HCT116 (cell line): ENCODE measurements around the gene TEX12. TPM values are rescaled to one million over a fixed set of nuclear protein-coding genes. Genes with fewer than 3 reads are reported as not detected.

Experiments used
- ATAC-seq: fragments of 200-7000 bp; cut with Tn5 transposase; 2 replicates; pipeline ENCODE4 v1.9.1; 2020; ENCODE audit warnings: mild to moderate bottlenecking, moderate library complexity
- BruUV-seq: library from RNA; stranded (reverse); fragments of 400-500 nt; replicated peaks from 2 replicates; lab custom pipeline; 2021; lab: Mats Ljungman, UMichigan
- CTCF ChIA-PET: fragments of 300-600 bp; sonication (Branson Sonifier 250); formaldehyde crosslinking; loops from one replicate; lab custom pipeline; 2021; ENCODE audit warnings: antibody characterized with exemption; lab: Charles Lee
- POLR2A ChIA-PET: fragments of 300-600, 350-600 bp; sonication (Branson Sonifier 250); formaldehyde crosslinking; loops from one replicate; lab custom pipeline; 2021; ENCODE audit warnings: antibody characterized with exemption; lab: Charles Lee
- RAD21 ChIA-PET, 2 experiments: fragments of 300-600 bp; sonication (Branson Sonifier 250); formaldehyde crosslinking; loops; one replicate each; lab custom pipeline; 2023; ENCODE audit warnings: low total read pairs in 2 of 2; ENCODE audit not compliant: uncharacterized antibody in 2 of 2, unreplicated experiment in 2 of 2, low non-redundant PET in 1 of 2; lab: Charles Lee
- DNase-seq: peaks from one replicate; pipeline ENCODE4 v3.0.0-alpha.2; 2010; ENCODE audit warnings: low read depth, low spot score
- H2AFZ ChIP-seq: fragments of 200-600 bp; shearing (Covaris generic), sonication (generic); 2 replicates; pipeline ENCODE4 v1.6.1; 2017; ENCODE audit warnings: low read depth, mixed run types, mixed read lengths, antibody characterized with exemption, low read length; ENCODE audit not compliant: poor library complexity, severe bottlenecking
- H3K27ac ChIP-seq: 2 replicates; pipeline ENCODE4 v1.5.1; 2012; ENCODE audit warnings: low read depth, low read length
- H3K27me3 ChIP-seq: fragments of 200-600 bp; sonication (generic); 2 replicates; pipeline ENCODE4 v1.6.1; 2016; ENCODE audit warnings: mixed run types, low read length, mixed read lengths; ENCODE audit not compliant: insufficient read depth
- H3K36me3 ChIP-seq, 2 experiments: fragments of 200-500 bp in 1 of 2; fragments of 200-600 bp in 1 of 2; sonication (Bioruptor generic) in 1 of 2; sonication (generic) in 1 of 2; 2 replicates each; pipeline versions ENCODE4 v1.5.1 to v1.6.1; 2014 to 2016; ENCODE audit warnings: low read length in 2 of 2, inconsistent platforms in 1 of 2, mixed read lengths in 1 of 2, mixed run types in 1 of 2; ENCODE audit not compliant: insufficient read depth in 2 of 2, control insufficient read depth in 1 of 2
- H3K4me1 ChIP-seq, 2 experiments: fragments of 200-600 bp in 1 of 2; sonication (generic) in 1 of 2; 2 replicates each; pipeline versions ENCODE4 v1.5.1 to v1.6.1; 2012 to 2017; ENCODE audit warnings: low read length in 2 of 2, inconsistent platforms in 1 of 2, mild to moderate bottlenecking in 1 of 2, mixed read lengths in 1 of 2, mixed run types in 1 of 2, moderate library complexity in 1 of 2; ENCODE audit not compliant: insufficient read depth in 2 of 2, control insufficient read depth in 1 of 2
- H3K4me2 ChIP-seq: fragments of 200-600 bp; sonication (generic); 2 replicates; pipeline ENCODE4 v1.6.1; 2017; ENCODE audit warnings: mixed run types, low read length, mixed read lengths
- H3K4me3 ChIP-seq, 2 experiments: fragments of 200-600 bp in 1 of 2; sonication (generic) in 1 of 2; replicated peaks in 1 of 2; 2 replicates each; pipeline ENCODE4 v1.5.1; 2011 to 2016; ENCODE audit warnings: low read length in 2 of 2, control low read depth in 1 of 2, low read depth in 1 of 2, mild to moderate bottlenecking in 1 of 2, mixed read lengths in 1 of 2, mixed run types in 1 of 2
- H3K79me2 ChIP-seq: fragments of 200-600 bp; sonication (generic); 2 replicates; pipeline ENCODE4 v1.6.1; 2017; ENCODE audit warnings: mild to moderate bottlenecking, mixed run types, low read length, moderate library complexity, mixed read lengths; ENCODE audit not compliant: insufficient read depth
- H3K9ac ChIP-seq: fragments of 200-600 bp; sonication (generic); 2 replicates; pipeline ENCODE4 v1.6.1; 2016; ENCODE audit warnings: low read length, mixed read lengths
- H3K9me2 ChIP-seq: fragments of 200-600 bp; sonication (generic), shearing (Covaris generic); 2 replicates; pipeline ENCODE4 v1.6.1; 2017; ENCODE audit warnings: mixed run types, mild to moderate bottlenecking, moderate library complexity; ENCODE audit not compliant: insufficient read depth
- H3K9me3 ChIP-seq, 2 experiments: fragments of 200-500 bp in 1 of 2; fragments of 200-600 bp in 1 of 2; sonication (Bioruptor generic) in 1 of 2; sonication (generic) in 1 of 2; 2 replicates each; pipeline ENCODE4 v1.6.1; 2014 to 2017; ENCODE audit warnings: low read length in 2 of 2, mixed read lengths in 2 of 2, inconsistent platforms in 1 of 2, low read depth in 1 of 2, mild to moderate bottlenecking in 1 of 2, mixed run types in 1 of 2, moderate library complexity in 1 of 2; ENCODE audit not compliant: control insufficient read depth in 1 of 2, insufficient read depth in 1 of 2
- H4K20me1 ChIP-seq: fragments of 200-600 bp; sonication (generic), shearing (Covaris generic); 2 replicates; pipeline ENCODE4 v1.6.1; 2017; ENCODE audit warnings: mixed run types, mild to moderate bottlenecking, moderate library complexity; ENCODE audit not compliant: insufficient read depth
- ATF3 ChIP-seq: IDR thresholded peaks from 2 replicates; pipeline ENCODE4 v1.6.1; 2012
- RAD21 ChIP-seq: IDR thresholded peaks from 2 replicates; pipeline ENCODE4 v1.6.1; 2012; ENCODE audit warnings: low read depth, mild to moderate bottlenecking
- REST ChIP-seq: IDR thresholded peaks from 2 replicates; pipeline ENCODE4 v1.6.1; 2012; ENCODE audit warnings: low read depth
- YY1 ChIP-seq: IDR thresholded peaks from 2 replicates; pipeline ENCODE4 v1.6.1; 2011; ENCODE audit warnings: low read length, low read depth, moderate library complexity, mild to moderate bottlenecking; ENCODE audit not compliant: insufficient replicate concordance; ENCODE audit errors: extremely low read depth
- intact Hi-C: fragments of 100-400 bp; cut with micrococcal nuclease; formaldehyde crosslinking; loops from 2 replicates; pipeline ENCODE4 v1.10.0; 2022
- total RNA-seq: library from RNA; stranded (reverse); gene quantifications from one replicate; pipeline ENCODE4 v1.2.1, GENCODE V29; 2021; ENCODE audit not compliant: unreplicated experiment

TEX12 gene
- total RNA-seq, 1 experiment from 2014 or later, result not detected

DNA sequence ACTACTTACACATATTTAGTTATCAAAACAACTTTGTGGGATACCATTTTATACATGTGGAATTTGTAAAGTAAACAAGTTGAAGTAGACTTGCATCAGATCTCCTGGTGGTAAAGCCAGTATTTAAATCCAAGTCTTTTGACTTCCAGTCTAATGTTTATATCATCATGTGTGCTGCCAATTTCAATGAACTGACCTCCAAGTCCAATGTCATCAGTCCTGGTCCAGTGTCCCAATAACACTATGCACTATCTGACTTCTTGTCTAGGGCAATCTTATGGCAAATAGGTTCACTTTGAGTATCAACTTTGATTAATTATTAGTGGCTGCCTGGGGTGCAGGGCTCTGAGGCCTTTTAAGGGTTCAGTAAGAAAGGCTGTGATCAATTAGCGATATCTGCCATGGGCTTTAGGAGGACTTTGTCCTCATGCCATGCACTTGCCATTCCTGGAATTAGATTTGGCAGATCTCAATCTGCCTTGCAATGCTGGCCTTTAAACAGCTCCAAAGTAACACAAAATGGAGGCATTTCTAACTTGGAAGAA, 49.5 kb downstream of the TEX12 start:
- no peak overlapping the region for H3K27ac ChIP-seq
- H3K36me3 ChIP-seq, result no peaks in the 10 kb centered on the region
- POLR2A ChIA-PET, result no interaction called here
- CTCF ChIA-PET, result no interaction called here
- no peak overlapping the region for H3K4me3 ChIP-seq
- no peaks in the 10 kb centered on the region for H3K9me2 ChIP-seq
- no peak overlapping the region for H2AFZ ChIP-seq
- H3K27me3 ChIP-seq, result no peaks in the 10 kb centered on the region
- H3K79me2 ChIP-seq, result no peaks in the 10 kb centered on the region
- no peak for DNase-seq
- TF ChIP-seq RAD21, result no peak
- TF ChIP-seq ATF3, result no peak
- no peak for TF ChIP-seq YY1
- TF ChIP-seq REST, result no peak
- TF ChIP-seq, all 23 proteins: peak for 0
- intact Hi-C loops, result loop anchor here (5.0 kb wide), 2 partner anchors 236 to 896 kb away; no protein-coding TSS in a partner anchor
- no peaks in the 10 kb centered on the region for H4K20me1 ChIP-seq
- no peaks in the 10 kb centered on the region for H3K9me3 ChIP-seq
- H3K4me1 ChIP-seq, result no peaks in the 10 kb centered on the region
- ATAC-seq, result no peak
- RAD21 ChIA-PET, result no interaction called here
- no peak overlapping the region for H3K4me2 ChIP-seq
- no peak overlapping the region for H3K9ac ChIP-seq
- BruUV-seq, result no TSS peak
